Stomach (tissue), 9 donors: ENCODE data around the gene PRKN. TPM values are rescaled to one million over a fixed set of nuclear protein-coding genes. Genes with fewer than 3 reads are reported as not detected.
A peak's percentile ranks its signal among the peaks of the same experiment; 100 is the strongest.

ENCODE experiments used
- DNase-seq, 2 donors: peaks; one replicate each; pipeline versions ENCODE4 v3.0.0 to v3.0.0-alpha.2; 2013 to 2019
- H3K27ac ChIP-seq, 5 donors: fragments of 200-600 bp in 4 of 5; sonication (generic) in 4 of 5; one replicate each; pipeline ENCODE4 v1.5.1; 2013 to 2019; ENCODE audit warnings: mild to moderate bottlenecking in 1 of 5, moderate library complexity in 1 of 5
- H3K27me3 ChIP-seq, 3 donors: fragments of 200-600 bp; sonication (generic); one replicate each; pipeline ENCODE4 v1.5.1; 2017 to 2019; ENCODE audit warnings: mixed run types in 1 of 3
- H3K36me3 ChIP-seq, 4 donors: fragments of 200-600 bp; sonication (generic); 1 replicate in 3 of 4; 2 replicates in 1 of 4; pipeline ENCODE4 v1.5.1; 2016 to 2019
- H3K4me1 ChIP-seq, 4 donors: fragments of 200-600 bp; sonication (generic); one replicate each; pipeline ENCODE4 v1.5.1; 2016 to 2019
- H3K4me3 ChIP-seq, 4 donors: fragments of 200-600 bp; sonication (generic) in 3 of 4; one replicate each; pipeline ENCODE4 v1.5.1; 2016 to 2019; ENCODE audit warnings: mild to moderate bottlenecking in 1 of 4
- H3K9me3 ChIP-seq, 4 donors: fragments of 200-600 bp; sonication (generic); one replicate each; pipeline ENCODE4 v1.5.1; 2016 to 2019
- EP300 ChIP-seq: sonication (generic); formaldehyde crosslinking; IDR thresholded peaks from one replicate; pipeline ENCODE4 v1.6.1; 2017; ENCODE audit warnings: antibody characterized with exemption
- POLR2A ChIP-seq, 4 donors: fragments of 450-650 bp; IDR thresholded peaks; one replicate each; pipeline ENCODE4 v1.6.1; 2016; ENCODE audit warnings: antibody characterized with exemption in 4 of 4, control low read depth in 2 of 4, mild to moderate bottlenecking in 1 of 4, moderate library complexity in 1 of 4
- POLR2AphosphoS5 ChIP-seq, 3 donors: sonication (generic); formaldehyde crosslinking; IDR thresholded peaks; one replicate each; pipeline ENCODE4 v1.6.1; 2016; ENCODE audit warnings: antibody characterized with exemption in 3 of 3
- WGBS, 5 donors: extraction: QIAGEN DNeasy Blood & Tissue Kit in 3 of 5; methylation state at CpG; one replicate each; pipeline versions ENCODE4 v1.1.5 to v1.1.7; 2013 to 2018; 5-methylcytosine and 5-hydroxymethylcytosine counted together
- intact Hi-C: fragments of 100-400 bp; cut with DNase I; formaldehyde crosslinking; loops from one replicate; pipeline ENCODE4 v1.15.1; 2023; ENCODE audit warnings: low total_unique reads
- polyA plus RNA-seq, 3 donors: library from polyadenylated mRNA; stranded (reverse); fragments of 200-250 nt; gene quantifications; one replicate each; pipeline ENCODE4 v1.2.3, GENCODE V29; 2013
- total RNA-seq, 5 donors: library from RNA; depleted of rRNA; stranded (reverse); fragments of >200 nt; gene quantifications; one replicate each; pipeline versions ENCODE4 v1.1.0 to v1.2.3, GENCODE V29; 2014 to 2016
- TF ChIP-seq, protein P1 (sequence below), 7 experiments: fragments of 450-650 bp in 4 of 7; fragments of 200-600 bp in 3 of 7; sonication (generic) in 3 of 7; IDR thresholded peaks; one replicate each; pipeline ENCODE4 v1.5.1; 2016 to 2019; ENCODE audit warnings: antibody characterized with exemption in 7 of 7, control low read depth in 2 of 7, mild to moderate bottlenecking in 1 of 7
- donor health status: healthy with polysubstance abuse.
- donor health status: Bipolar disorder and iron deficiency.
- donor health status: healthy.

The PRKN gene
- total and polyA plus RNA-seq, 8 donors: 0.68 to 19.8 (median 9.5) TPM

DNA sequence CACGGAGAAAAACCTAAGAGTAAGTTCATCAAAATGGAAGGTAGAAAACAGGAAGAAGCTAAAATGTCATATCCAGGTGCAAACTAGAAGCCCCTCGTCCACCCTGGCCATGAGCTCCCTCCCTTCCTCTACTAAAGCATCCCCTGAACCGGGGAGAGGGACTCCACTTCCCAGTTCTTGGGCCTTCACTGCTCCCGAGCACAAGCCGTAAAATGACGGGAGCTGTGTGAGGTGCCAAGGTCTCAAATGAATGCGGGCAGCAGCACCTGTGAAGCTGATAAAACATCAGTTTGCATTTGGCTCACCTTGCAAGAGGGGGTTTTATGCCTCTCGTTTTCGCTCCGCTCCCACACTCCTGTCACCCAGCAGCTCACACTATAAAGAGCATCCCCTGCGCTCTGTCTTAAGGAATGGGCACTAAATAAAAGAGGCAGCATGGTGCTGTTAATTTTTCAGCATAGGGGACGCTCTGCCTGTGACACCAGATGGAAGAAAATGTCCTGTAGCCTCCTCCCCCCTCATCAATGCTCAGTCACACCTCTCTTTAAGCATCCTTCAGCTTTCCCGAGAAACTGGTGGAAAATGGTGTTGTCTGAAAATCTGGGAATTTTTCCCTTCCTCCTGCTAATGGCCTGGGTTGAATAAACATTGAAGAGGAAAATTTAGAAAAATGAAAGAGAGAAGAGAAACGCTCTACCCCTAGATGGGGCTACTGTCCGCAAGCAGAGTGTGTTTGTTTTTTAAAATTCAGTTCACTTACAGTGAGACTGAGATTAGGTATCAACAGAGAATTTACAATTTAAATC is 890.7 kb downstream of the PRKN start:
- H3K36me3 ChIP-seq: no peaks in the 10 kb centered on the region
- intact Hi-C loops: no loop called here
- no peaks in the 10 kb centered on the region for H3K27me3 ChIP-seq
- 64 to 76% (median 71%) methylated on average over 15 of the region's 15 CpGs for WGBS, 5 donors
- no peak overlapping the region for H3K4me3 ChIP-seq
- TF ChIP-seq EP300: no peak
- TF ChIP-seq, protein P1, sequence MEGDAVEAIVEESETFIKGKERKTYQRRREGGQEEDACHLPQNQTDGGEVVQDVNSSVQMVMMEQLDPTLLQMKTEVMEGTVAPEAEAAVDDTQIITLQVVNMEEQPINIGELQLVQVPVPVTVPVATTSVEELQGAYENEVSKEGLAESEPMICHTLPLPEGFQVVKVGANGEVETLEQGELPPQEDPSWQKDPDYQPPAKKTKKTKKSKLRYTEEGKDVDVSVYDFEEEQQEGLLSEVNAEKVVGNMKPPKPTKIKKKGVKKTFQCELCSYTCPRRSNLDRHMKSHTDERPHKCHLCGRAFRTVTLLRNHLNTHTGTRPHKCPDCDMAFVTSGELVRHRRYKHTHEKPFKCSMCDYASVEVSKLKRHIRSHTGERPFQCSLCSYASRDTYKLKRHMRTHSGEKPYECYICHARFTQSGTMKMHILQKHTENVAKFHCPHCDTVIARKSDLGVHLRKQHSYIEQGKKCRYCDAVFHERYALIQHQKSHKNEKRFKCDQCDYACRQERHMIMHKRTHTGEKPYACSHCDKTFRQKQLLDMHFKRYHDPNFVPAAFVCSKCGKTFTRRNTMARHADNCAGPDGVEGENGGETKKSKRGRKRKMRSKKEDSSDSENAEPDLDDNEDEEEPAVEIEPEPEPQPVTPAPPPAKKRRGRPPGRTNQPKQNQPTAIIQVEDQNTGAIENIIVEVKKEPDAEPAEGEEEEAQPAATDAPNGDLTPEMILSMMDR (IDR thresholded peaks at IDR 0.05): peak in 5 of 7 experiments; percentile 23 to 51 (median 38)
- DNase-seq: peak in 1 of 2 donors; percentile 61
- no peak overlapping the region for H3K27ac ChIP-seq
- no peaks in the 10 kb centered on the region for H3K9me3 ChIP-seq
- H3K4me1 ChIP-seq: peaks cover 7 to 15% (median 9%) of the 10 kb centered on the region in 4 donors

DNA sequence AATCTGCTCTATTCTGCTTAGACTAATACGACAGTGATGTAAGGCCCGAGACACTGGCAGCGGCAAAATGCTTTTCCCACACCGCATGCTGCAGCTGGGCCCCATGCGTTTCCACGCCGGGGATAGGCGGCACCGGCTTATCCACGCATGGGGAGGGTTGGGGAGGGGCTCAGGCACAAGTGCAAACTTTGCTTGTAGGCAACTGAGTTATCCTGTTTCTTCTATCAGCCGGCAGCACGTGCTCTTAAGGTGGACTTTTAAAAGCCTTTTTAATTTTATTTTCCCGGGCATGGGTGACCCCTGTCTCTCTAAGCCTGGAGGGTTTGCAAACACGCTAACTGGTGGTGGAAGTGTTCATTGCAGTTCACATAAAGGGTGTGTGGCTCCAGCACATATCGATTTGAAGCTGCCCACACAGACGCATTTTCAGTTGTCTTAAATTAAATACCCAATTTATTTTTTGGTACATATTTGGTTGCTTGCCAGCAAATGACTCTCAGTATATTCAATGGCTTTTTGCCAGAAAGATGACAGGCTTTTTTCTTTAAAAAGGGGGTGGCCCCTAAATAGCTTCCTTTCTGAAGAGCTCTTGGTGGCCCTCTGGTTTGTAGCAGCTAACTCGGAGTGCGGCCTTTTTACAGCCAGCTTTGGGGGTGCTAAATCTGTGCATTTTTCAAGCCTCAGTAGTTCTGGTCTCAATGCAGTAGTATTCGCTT is 891.9 kb downstream of the PRKN start:
- H3K27ac ChIP-seq: no peak overlapping the region
- no peaks in the 10 kb centered on the region for H3K36me3 ChIP-seq
- no peaks in the 10 kb centered on the region for H3K27me3 ChIP-seq
- intact Hi-C loops: no loop called here
- WGBS, 5 donors: 30 to 54% (median 48%) methylated on average over 19 of the region's 19 CpGs
- DNase-seq: peak in 1 of 2 donors; percentile 55
- TF ChIP-seq, protein P1 (IDR thresholded peaks at IDR 0.05): no peak
- TF ChIP-seq EP300: no peak
- TF ChIP-seq POLR2AphosphoS5 (IDR thresholded peaks at IDR 0.05): no peak
- H3K4me1 ChIP-seq: peaks cover 7 to 15% (median 9%) of the 10 kb centered on the region in 4 donors
- no peak overlapping the region for H3K4me3 ChIP-seq
- H3K9me3 ChIP-seq: no peaks in the 10 kb centered on the region

DNA sequence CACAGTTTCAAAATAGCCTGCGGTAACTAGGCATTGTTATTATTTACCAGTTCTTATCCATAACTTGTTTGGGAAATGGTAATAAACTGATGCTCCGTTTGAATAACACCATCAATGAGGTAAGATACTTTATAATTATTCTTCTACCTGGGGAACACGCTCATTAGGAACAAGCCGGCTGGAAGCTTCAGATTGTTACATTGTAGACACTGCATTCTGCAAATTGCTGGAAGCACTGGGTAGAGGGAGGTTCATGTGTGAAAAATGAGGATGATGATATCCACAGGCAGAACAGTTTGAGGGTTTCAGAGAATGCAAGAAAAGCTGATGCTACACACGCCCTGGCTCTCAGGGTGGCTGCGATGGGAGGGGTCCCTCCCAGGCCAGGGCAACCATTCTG is 893.1 kb downstream of the PRKN start:
- Histone ChIP-seq H3K4me1 (peaks cover 7 to 15% (median 9%) of the 10 kb centered on the region in 4 donors), H3K27ac (no peak overlapping the region), H3K27me3 (no peaks in the 10 kb centered on the region), H3K4me3 (no peak overlapping the region), H3K36me3 (no peaks in the 10 kb centered on the region), H3K9me3 (no peaks in the 10 kb centered on the region)
- WGBS, 5 donors: 92 to 96% (median 94%) methylated on average over 6 of the region's 6 CpGs
- no peak for DNase-seq
- TF ChIP-seq EP300 (no peak), POLR2AphosphoS5 (IDR thresholded peaks at IDR 0.05) (no peak), POLR2A (IDR thresholded peaks at IDR 0.05) (no peak)
- TF ChIP-seq, protein P1 (IDR thresholded peaks at IDR 0.05): no peak
- intact Hi-C loops: no loop called here

DNA sequence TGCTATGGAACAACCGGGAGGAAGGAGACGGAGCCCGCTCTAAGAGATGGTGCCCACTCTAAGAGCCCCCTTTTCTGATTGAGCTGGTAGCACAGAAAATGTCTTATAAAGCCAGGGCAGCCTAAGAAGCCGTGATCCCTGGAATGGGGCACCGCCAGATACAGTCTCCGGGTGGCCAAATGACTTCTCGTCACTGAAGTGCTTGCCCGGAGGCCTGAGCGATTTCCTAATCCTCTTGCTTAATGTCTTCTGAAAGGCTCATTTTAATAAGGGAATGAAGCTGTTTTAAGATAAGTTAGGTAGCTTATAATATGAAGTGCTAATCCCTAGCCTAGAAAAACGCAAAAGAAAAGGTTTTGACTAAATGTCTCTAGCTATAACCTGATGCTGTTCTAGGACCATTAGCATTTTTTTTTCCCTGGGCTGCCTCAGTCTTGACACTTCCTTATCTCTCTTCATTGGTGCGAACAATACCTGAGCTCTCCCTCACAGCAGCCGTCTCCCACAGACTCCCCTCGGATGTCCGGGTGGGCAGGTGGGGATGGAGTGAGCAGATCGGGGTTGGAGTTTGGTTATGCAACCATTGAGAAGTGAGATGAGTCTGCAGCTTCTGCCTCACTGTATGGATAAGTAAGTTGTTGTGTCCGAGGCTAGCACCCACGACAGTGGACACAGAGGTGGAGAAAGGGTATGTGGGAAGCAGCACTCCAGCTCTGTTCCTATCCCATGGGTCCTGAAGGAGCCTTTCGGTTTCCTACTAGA is 894.3 kb downstream of the PRKN start:
- no peaks in the 10 kb centered on the region for H3K36me3 ChIP-seq
- no peaks in the 10 kb centered on the region for H3K9me3 ChIP-seq
- peaks cover 0 to 15% (median 5%) of the 10 kb centered on the region in 4 donors for H3K4me1 ChIP-seq
- no peak for TF ChIP-seq POLR2AphosphoS5 (IDR thresholded peaks at IDR 0.05)
- TF ChIP-seq, protein P1 (IDR thresholded peaks at IDR 0.05): no peak
- no peak for TF ChIP-seq POLR2A (IDR thresholded peaks at IDR 0.05)
- no peak for TF ChIP-seq EP300
- no peak overlapping the region for H3K4me3 ChIP-seq
- no peak overlapping the region for H3K27ac ChIP-seq
- intact Hi-C loops: no loop called here
- no peaks in the 10 kb centered on the region for H3K27me3 ChIP-seq
- 77 to 87% (median 80%) methylated on average over 18 of the region's 18 CpGs for WGBS, 5 donors
- no peak for DNase-seq
